Esophagus muscularis mucosa (tissue), 4 donors: Measurements from ENCODE around the gene PTPRD.

ENCODE experiments used
- EP300 ChIP-seq: sonication (generic); formaldehyde crosslinking; IDR thresholded peaks from one replicate; pipeline ENCODE4 v1.6.1; 2017; ENCODE audit warnings: antibody characterized with exemption
- POLR2A ChIP-seq: fragments of 450-650 bp; IDR thresholded peaks from one replicate; pipeline ENCODE4 v1.6.1; 2017; ENCODE audit warnings: antibody characterized with exemption, moderate library complexity, mild to moderate bottlenecking, low read depth
- POLR2AphosphoS5 ChIP-seq, 2 donors: sonication (generic); formaldehyde crosslinking; IDR thresholded peaks; one replicate each; pipeline ENCODE4 v1.6.1; 2017; ENCODE audit warnings: antibody characterized with exemption in 2 of 2
- TF ChIP-seq, protein P1 (sequence below), 3 experiments: fragments of 200-600 bp in 2 of 3; fragments of 450-650 bp in 1 of 3; sonication (generic) in 2 of 3; IDR thresholded peaks; one replicate each; pipeline ENCODE4 v1.5.1; 2017 to 2019; ENCODE audit warnings: antibody characterized with exemption in 3 of 3, mild to moderate bottlenecking in 2 of 3, moderate library complexity in 1 of 3

DNA sequence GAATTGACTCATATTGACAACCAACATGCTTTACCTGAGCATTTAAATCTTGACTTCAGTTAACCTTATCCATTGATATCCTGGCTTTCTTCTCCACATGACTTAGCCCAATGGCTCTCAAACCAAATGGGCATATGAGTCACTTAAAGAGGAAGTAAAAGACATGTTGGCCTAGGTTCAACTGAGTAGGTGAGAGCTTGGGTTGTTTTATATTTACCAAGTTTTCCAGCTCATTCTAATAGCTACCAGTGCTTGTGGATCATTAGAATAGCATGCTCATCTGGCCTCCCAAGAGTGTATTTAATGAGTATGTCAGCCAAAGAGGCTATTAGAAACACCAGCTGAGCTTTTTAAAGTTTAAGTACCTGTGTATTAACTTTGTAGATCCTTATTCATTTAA lies 1049.0 kb downstream of the PTPRD start:
- TF ChIP-seq, protein P1, sequence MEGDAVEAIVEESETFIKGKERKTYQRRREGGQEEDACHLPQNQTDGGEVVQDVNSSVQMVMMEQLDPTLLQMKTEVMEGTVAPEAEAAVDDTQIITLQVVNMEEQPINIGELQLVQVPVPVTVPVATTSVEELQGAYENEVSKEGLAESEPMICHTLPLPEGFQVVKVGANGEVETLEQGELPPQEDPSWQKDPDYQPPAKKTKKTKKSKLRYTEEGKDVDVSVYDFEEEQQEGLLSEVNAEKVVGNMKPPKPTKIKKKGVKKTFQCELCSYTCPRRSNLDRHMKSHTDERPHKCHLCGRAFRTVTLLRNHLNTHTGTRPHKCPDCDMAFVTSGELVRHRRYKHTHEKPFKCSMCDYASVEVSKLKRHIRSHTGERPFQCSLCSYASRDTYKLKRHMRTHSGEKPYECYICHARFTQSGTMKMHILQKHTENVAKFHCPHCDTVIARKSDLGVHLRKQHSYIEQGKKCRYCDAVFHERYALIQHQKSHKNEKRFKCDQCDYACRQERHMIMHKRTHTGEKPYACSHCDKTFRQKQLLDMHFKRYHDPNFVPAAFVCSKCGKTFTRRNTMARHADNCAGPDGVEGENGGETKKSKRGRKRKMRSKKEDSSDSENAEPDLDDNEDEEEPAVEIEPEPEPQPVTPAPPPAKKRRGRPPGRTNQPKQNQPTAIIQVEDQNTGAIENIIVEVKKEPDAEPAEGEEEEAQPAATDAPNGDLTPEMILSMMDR (IDR thresholded peaks at IDR 0.05): no peak
- no peak for TF ChIP-seq POLR2A
- no peak for TF ChIP-seq POLR2AphosphoS5 (IDR thresholded peaks at IDR 0.05)
- no peak for TF ChIP-seq EP300
